GM12872 (cell line): ENCODE data around the gene HNRNPAB.

Experiments
- CTCF ChIP-seq: IDR thresholded peaks from 3 replicates; pipeline ENCODE4 v1.5.1; 2011; ENCODE audit warnings: low read depth, mild to moderate bottlenecking, low read length, moderate library complexity; ENCODE audit not compliant: insufficient read depth

The HNRNPAB gene

GRCh38 chr5:178238711-178239592 is 34.6 kb downstream of the HNRNPAB start:
- no peak for TF ChIP-seq CTCF

GRCh38 chr5:178240341-178240741 is 36.0 kb downstream of the HNRNPAB start:
- TF ChIP-seq CTCF = no peak

GRCh38 chr5:178240766-178241165 is 36.4 kb downstream of the HNRNPAB start:
- no peak for TF ChIP-seq CTCF

- TF ChIP-seq CTCF = no peak
Observed at GRCh38 chr5:178241231-178241663, 36.9 kb downstream of the HNRNPAB start.

- no peak for TF ChIP-seq CTCF
Observed at GRCh38 chr5:178241688-178242231, 37.4 kb downstream of the HNRNPAB start.

- TF ChIP-seq CTCF = no peak
Observed at GRCh38 chr5:178242416-178242815, 38.1 kb downstream of the HNRNPAB start.

GRCh38 chr5:178244576-178244975 is 40.2 kb downstream of the HNRNPAB start:
- TF ChIP-seq CTCF = no peak
